GM19099 (cell line): ENCODE measurements around the gene RFPL1.

ENCODE experiments used
- POLR2A ChIP-seq: IDR thresholded peaks from 3 replicates; pipeline ENCODE4 v1.6.1; 2011; ENCODE audit warnings: low read depth; ENCODE audit not compliant: insufficient read length; ENCODE audit errors: extremely low read depth

Gene RFPL1

DNA sequence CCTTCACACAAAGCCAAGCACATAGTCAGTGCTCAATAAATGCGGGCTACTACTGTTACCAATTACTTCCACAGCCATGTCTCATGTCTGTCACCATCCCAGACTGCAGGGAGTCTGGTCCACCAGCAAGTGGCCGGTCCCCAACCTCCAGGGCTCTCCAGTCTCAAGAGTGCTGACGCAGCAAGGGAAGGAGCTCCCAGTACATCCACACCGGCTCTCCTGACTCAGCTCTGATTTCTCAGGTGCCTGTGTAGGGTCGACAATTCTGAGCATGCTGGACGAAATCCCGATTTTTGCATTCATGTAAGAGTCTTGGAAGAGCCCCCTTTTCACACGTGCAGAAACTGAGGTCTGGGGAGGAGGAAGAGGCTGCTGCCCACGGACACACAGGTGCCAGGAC lies 31.4 kb downstream of the RFPL1 start:
- TF ChIP-seq POLR2A, result no peak

DNA sequence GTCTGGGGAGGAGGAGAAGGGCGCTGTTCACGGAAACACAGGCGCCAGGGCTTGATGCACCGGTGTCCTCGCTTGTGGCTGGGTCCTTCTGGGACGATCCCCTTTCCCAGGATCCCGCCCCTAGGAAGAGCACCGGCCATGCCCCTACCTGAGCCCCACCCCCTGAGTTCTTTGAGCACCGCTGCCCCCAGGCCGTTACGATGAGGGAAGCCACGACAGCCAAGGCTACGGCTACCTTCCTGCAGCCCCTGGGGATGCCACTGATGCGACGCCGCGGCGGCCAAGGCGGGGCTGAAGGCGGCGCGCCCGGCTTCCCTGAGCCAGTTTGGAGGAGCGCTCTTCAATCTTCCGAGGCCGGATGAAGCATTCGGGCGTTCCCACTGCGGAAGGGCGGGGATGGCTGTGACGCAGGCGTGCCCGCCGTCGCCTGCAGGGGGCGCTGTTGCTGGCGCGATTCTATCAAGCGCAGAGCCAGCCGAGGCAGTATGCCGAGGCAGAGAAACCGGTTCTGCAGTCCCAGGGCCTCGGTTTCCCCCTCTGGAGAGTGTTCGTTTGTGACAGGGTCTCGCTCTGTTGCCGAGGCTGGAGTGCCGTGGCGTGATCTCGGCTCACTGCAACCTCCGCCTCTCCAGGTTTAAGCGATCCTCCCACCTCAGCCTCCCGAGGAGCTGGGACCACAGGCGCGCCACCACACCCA lies 31.9 kb downstream of the RFPL1 start:
- no peak for TF ChIP-seq POLR2A

DNA sequence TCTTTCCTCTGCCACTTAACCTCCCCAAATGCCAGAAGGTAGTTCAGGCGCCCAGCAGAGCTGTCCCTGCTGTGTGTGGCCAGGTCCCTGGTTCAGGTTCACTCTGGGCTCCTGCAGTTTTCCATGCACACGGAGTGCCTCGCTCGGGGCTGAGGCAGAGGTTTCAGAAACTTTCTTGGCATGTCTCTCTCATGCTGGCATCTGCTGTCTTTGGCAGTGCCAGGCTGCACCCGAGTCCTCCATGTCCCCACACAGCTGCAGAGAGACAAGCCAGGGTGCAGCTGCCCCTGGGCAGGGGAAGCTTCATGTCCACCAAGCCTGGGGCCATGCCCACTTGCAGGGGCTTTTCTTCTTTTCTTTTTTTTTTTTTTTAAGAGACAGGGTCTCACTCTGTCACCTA lies 34.6 kb downstream of the RFPL1 start:
- no peak for TF ChIP-seq POLR2A

DNA sequence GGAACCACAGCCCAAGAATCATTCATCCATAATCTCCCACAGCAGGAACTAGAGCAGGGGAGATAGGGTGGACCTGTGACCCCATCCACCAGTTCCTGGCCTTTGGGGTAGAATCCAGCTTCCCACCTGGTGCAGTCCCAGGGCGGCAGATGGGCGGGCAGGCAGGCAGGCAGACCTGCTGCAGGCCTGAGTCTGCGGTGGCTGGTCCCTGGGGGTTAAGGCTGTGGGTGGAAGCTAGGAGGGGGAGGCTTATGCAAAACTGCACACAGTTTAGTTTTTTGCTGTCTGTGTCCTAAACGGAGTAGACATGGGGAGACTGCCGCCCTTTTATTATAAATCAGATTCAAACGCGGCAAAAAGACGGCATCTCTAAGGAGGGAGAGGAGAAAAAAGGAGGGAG lies 37.2 kb downstream of the RFPL1 start:
- no peak for TF ChIP-seq POLR2A

DNA sequence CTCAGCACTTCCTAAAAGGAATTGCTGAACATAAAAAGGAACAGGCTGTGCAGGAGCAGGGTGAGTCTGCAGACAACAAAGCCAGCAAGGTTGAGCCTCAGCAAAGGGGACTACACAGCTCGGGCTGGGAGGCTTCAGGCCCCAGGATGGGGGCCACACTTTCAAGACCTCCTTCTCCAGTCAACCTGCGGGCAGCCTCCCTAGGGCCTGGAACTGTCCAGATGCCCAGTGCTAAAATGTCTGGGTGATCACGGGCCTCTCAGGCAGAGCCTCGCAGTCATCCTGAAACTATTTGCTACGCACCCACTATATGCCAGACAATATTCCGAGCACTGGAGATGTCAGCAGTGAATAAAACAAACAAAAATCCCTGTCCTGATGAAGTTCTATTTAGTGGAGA lies 37.7 kb downstream of the RFPL1 start:
- TF ChIP-seq POLR2A, result no peak

DNA sequence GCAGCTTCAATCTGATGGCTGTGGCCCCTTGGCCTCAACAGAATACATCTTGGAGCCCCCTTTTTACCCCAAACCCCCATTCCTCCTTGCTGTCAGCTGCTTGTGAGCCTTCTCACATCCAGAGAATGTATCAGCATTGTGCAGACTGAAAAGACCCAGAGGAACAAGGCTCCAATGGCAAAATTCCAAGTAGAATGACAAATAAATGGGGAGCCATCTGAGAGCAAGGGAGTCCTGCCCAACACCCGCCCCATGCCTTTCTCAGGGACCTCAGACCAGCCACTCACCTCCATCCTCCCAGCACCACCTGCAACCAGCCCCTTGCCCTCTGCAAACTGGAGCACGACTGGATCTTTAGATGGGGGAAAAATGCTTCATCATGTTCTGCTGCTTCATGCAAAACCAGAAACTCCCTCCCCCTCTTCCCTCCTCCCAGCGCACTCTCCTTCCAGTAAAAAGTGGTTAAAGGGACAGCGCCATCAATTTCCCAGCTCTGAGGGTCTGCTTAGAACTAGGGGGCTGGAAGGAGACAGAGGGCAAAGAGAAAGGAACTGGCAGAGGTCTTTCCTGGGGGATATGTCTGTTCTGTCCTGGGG lies 39.4 kb downstream of the RFPL1 start:
- no peak for TF ChIP-seq POLR2A

DNA sequence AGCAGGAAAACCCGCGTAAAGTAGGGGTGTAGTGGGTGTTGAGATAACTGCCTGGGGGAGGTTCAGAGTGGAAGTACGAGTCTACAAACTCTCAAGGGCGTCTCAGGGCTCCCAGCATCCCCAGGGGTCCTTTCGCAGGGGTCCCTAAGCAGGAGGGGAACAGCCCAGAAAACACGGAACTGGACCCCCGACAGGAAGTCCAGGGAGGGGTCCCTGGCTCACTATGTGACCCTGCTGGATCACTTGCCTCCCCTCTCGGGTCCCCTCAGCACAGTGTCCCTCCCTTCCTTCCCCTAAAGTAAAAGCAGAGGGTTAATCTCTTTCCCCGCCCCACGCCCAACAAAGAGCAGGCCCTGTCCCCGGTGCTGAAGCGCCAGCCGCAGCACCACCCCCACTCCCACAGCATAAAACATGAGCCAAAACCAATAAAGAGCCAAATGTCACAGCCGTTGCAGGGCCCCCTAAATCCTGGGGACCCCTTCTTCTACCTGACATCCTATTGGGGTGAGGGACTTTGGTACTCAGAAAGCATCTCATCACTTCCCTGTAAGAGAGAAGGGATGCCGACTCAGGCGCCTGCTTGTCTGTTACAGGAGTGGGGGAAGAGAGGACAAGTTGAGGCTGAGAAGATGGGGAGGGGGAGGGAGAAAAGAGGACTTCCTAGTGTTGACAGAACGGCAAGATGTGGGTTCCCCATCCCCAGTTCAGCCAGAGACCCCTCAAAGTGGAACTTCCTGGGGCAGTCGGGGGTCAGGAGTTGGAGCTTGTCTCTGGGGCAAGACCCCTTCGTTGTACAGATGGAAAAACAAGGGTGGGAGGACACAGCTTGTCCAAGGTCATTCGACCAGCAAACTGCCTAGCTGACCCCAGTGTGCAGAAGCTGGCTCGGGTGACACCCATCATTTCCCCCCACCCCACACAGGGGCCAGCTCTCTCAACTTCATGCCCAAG lies 40.2 kb downstream of the RFPL1 start:
- TF ChIP-seq POLR2A, result no peak

DNA sequence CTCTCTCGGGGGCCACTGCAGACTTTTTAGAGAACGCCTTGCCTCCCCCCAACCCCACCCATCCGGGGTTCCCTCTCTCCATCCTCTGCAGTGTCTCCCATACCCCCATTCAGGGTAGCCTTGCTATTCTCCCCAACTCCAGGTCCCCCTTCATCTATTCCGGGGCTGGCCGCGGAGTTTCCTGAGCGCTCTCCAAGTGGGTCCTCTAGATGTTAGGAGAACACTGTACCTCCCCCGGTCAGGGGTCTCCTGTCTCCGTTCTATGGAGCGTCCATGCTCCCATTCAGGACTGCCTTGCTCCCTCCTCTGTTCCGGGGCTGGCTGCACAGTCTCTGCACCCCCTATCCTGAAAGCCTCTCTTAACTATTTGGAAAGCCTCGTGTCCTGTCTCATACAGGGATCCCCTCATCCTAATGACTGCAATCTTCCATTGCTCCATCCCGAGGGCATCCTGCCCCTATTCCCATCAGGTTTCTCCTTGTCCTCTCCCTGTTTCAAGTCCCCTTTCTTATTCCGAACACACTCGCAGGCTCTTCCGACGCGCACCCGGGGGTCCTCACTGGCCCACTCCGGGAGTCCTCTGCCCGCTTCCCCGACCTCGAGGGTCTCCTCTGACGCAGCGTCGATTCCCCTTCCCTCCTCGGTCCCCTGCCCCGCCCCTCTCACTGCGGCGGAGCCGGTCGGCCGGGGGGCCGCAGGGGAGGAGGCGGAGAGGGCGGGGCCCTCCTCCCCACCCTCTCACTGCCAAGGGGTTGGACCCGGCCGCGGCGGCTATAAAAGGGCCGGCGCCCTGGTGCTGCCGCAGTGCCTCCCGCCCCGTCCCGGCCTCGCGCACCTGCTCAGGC lies 41.3 kb downstream of the RFPL1 start, which contains the start of gene NEFH:
TSS of gene NEFH (plus strand) at position 802 of the 845 bp plus-strand sequence. CDS start 45 bp downstream, outside the sequence.
- peak; percentile 66 for TF ChIP-seq POLR2A

DNA sequence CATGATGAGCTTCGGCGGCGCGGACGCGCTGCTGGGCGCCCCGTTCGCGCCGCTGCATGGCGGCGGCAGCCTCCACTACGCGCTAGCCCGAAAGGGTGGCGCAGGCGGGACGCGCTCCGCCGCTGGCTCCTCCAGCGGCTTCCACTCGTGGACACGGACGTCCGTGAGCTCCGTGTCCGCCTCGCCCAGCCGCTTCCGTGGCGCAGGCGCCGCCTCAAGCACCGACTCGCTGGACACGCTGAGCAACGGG lies 41.8 kb downstream of the RFPL1 start:
- TF ChIP-seq POLR2A, result no peak

DNA sequence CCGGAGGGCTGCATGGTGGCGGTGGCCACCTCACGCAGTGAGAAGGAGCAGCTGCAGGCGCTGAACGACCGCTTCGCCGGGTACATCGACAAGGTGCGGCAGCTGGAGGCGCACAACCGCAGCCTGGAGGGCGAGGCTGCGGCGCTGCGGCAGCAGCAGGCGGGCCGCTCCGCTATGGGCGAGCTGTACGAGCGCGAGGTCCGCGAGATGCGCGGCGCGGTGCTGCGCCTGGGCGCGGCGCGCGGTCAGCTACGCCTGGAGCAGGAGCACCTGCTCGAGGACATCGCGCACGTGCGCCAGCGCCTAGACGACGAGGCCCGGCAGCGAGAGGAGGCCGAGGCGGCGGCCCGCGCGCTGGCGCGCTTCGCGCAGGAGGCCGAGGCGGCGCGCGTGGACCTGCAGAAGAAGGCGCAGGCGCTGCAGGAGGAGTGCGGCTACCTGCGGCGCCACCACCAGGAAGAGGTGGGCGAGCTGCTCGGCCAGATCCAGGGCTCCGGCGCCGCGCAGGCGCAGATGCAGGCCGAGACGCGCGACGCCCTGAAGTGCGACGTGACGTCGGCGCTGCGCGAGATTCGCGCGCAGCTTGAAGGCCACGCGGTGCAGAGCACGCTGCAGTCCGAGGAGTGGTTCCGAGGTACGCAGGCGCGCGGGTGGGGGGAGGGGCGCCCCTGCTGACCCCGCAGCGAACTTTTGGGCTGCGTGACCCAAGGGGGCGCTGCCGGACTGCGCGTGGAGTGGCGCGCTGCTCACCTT lies 42.3 kb downstream of the RFPL1 start:
- TF ChIP-seq POLR2A, result no peak

DNA sequence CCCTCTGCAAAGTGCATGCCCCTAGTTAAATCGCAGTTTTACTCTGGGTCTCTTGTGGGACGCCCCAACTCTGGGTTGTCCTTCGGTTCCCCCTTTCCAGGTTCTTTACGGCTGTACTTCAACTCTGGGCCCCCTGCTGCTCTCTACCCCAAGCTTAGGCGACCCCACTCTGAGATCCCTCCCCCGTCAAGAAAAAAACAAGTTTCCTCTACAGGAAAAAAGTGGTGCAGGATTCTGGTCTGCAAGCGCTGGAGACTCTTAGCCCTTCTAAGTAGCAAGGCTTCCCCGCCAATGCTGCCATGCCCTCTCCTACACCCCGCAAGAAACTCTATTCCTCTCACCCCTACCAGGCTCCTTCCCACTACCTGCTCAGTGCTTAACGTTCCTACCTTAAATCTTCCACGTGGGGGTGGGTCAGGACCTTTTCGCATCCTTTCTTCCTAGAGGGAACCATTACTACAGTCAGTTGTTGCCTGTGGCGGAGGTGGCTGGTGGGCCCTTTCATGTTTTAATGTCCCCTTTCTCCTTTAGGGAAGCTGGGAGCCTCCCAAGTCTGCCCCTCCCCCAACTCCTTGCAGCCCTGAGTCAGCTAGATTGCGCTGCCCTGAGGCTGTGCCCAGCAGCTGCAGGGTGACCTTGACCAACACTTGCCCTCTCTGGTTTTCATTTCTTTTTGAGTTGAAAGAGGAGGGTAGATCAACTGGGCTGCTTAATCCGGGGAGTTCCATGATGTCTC lies 43.0 kb downstream of the RFPL1 start:
- TF ChIP-seq POLR2A, result no peak

DNA sequence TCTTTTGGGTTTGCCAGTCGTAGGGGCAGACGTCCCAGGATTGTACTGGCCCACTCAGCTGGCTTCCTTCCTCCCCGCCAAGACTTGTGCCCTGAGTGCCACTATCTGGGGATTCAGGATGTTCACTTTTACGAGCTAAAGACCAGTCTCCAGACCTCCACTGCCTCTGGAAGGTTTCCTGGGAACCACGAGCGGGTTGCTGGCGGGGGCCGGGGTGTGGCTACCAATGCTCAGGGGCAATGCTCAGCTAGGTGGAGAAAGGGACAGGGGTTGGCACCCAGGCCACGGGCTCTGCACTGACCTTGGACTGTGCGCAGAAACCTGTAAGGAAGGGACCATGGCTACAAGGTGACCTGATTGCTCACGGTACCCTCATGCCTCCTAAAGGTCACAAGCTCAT lies 43.9 kb downstream of the RFPL1 start:
- TF ChIP-seq POLR2A, result no peak

DNA sequence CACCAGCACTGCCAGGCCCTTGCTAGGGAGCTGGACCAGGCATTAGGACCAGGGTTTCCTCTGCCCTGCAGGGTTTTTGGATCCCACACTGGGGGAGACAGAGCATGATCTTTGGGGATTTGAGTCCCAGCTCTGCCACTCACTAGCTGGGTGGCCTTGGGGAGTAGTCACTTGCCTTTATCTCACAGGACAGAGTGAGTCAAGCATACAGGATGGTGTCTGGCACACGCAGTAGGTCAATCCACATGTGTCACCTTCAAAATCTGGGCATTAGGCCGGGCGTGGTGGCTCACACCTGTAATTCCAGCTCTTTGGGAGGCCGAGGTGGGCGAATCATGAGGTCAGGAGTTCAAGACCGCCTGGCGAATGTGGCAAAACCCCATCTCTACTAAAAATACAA lies 44.3 kb downstream of the RFPL1 start:
- TF ChIP-seq POLR2A, result no peak

DNA sequence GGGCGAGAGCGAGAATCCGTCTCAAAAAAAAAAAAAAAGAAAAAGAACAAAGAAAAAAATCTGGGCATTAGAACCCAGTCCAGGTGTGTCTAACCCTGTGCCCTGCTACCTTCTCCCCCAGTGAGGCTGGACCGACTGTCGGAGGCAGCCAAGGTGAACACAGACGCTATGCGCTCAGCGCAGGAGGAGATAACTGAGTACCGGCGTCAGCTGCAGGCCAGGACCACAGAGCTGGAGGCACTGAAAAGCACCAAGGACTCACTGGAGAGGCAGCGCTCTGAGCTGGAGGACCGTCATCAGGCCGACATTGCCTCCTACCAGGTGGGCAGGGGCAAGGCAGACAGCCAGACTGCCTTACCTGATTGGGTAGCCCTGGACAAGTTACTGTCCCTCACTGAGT lies 44.9 kb downstream of the RFPL1 start:
- TF ChIP-seq POLR2A, result no peak
